NCI-H1092 treated with DMSO at 0.1 percent for 48 hours (cell line): Measurements from ENCODE around the gene LRMDA.

Source experiments
- DNase-seq: peaks from one replicate; lab custom pipeline; 2025; lab: John Stamatoyannopoulos, UW

Gene LRMDA

DNA sequence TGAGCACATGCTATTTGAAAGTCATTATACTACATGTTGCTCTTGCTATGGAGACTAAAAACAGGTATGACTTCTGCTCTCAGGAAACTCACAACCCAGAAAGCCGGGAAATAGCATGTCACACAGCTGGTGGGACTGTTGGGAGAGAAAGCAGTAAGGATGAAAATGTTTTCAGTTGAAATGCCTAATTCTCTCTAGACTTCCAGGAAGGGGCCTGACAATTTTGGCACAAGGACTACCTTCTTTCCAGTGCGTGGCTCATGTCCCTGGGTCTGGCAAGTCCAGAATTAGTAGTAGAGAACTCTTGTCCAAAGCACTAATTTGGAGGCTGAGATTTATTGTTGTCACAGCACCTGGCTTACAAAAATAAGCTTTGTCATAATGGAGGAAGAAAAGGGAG, 567.6 kb downstream of the LRMDA start:
- DNase-seq = no peak

DNA sequence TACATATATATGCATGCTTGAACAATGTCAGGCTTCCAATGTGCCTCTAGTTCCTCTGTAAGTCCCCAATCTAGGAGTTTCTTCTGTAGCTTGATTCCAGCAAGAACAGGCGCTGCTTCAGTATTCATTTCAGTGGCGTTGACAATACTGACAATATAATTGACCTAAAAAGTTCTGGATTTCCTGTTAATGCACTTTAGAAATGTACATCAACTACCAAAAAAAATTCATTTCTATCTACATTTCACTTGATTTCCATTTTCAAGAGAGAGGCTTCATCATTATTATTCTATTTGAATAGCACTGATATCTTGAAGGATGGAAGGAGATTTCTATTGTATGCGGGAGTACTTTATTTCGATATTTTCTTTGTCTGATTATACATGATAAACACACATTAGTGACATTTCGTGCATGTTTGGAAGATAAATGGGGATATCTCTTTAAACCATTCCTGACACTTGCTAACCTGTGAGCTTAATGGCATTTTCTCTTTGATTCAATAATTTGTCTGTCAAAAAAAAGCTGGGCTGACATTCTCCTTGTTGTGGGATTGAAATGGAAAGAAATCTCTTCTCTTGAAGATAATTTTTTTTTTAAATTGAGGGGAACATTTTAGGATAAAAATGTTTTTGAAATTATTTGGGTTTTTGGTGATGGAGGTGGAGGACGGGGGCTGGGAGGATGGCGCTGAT, 568.2 kb downstream of the LRMDA start:
- no peak for DNase-seq

DNA sequence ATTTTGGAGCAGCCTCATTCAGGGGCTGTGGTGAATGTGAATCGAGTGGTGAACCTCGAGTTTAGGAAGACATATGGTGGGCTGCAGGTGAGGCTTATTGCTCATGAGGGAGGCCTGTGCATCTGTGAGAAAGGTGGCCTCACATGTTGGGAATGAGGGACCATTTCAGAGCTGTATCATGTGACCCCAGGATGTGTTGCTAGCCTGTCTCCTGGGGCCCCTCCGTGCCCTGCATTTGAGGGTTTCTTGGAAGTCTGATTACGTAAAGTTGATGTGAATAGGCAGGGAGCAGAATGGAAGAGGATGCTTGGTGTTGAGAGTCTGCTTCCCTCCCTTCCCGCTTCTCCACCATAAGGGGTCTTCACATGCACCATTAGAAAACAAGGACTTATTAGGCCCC, 569.1 kb downstream of the LRMDA start:
- DNase-seq = no peak

DNA sequence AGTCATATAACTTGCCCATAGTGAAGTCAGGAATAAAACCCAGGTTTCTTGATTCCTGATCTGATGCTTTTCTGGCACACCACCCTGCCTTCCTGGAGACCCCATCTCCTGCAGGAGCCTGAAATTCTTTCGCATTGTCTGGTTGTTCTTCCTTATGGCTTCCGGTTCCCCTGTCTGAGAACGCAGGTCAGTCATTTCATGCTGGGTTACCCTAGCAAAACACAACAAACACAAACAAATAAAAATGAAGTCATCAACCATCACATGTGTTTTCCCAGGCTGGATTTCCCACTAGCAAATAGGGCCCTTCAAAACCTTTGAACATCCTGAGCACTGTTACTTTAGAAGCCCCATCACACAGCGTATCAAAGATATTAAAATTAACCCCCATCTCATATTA, 569.6 kb downstream of the LRMDA start:
- DNase-seq = no peak

DNA sequence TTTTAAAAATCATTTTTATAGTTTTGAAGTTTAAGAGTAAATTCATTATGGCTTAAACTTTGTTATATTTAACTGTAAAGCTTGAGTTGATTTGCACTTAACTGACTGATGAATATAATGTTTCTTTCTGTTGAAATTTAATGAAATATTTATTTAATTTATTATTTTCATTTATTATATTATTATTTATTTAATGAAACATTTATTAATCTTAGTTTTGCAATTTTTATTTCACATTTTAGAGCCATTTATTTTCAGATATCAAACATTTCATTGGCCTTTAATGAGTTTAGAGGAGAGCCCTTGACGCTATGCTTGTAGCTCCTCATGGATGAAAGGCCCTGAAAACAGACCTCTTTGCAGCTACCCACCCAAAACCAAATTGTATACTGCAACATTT, 570.0 kb downstream of the LRMDA start:
- no peak for DNase-seq

DNA sequence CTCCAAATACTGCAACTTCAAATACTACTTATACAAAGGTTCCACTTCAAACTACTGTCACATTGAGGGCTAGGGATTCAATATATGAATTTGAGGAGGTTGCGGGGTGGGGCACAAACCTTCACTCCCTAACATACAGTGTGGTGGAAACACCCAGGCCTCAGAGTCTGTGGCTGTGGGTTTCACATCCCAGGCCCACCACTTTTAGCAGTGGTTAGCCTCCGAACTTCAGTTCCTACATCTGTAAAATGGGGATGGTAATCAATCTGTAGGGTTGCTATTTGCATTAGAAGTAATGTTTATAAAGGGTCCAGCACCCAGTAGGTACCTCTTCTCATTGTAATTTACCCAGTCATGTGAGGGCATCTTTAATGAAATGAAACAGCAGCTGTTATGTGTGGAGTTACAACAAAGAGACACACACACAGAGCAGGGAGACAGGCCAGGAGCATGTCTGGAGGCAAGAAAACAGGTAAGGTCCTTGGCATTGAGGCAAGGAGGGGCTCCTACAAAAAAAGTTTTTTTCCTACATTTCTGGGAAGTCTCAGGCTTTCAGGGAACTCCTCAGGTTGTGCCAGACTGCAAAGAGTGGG, 570.9 kb downstream of the LRMDA start:
- DNase-seq = no peak

DNA sequence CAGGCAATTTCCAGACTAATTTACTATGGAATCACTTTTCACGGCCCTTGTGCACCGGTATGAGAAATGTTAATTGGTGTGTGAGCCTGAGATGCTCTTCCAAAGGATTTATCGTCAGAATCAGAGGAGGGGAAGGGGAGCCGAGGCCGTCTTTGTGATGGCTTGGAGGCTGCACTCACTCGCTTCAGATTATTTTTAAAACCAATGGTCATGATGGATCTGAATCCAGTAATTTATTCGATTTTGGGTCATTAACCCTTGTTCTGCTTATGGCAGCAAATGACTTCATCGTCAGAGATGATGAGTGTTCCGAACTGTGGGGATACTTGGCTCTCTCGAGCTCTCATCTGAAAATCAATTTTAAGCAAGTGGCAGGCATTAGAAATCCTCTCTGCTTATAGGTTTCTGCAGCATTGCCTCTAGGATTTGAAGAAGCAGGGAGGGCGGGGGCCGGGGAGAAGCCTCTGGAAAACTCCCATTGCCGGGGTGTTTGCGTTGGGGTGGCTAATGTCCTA, 576.3 kb downstream of the LRMDA start:
- no peak for DNase-seq

DNA sequence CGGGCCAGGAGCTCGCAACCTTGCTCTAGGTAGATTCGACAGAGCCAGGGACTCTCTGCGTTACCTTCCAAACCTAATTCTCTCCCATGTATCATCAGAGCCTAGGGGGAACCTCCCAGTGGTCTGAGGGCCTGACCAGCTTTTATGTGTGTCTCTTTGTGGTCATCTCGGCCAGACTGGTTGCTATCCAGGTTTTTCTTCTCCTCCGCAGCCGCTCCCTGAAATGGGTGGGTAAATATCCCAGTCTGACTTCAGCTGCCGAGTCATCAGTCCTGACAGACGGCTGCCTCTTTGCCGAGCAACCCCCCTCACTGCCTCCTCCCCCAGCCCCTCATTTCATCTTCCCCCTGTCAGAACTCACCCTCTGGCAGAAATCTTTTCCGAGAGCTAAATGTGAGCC, 578.1 kb downstream of the LRMDA start:
- DNase-seq = no peak

DNA sequence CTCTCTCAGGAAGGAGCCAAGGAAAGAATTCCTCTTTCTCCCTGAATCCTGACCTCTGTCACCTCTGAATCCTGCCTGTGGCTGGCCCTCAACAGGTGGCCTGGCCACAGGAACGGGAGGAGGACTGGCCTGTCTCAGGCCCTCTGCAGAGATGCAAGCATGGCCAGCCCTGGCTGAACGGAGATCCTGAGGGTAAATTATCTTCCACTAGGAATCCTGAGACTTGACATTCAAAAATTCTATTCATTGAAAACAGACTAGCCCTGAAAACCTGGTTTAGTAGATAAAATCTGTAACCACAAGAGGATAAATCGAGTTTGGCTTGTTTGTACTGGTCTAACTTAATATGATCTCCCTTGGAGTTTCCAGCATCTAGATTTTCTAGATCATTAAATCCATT, 579.3 kb downstream of the LRMDA start:
- DNase-seq = no peak

DNA sequence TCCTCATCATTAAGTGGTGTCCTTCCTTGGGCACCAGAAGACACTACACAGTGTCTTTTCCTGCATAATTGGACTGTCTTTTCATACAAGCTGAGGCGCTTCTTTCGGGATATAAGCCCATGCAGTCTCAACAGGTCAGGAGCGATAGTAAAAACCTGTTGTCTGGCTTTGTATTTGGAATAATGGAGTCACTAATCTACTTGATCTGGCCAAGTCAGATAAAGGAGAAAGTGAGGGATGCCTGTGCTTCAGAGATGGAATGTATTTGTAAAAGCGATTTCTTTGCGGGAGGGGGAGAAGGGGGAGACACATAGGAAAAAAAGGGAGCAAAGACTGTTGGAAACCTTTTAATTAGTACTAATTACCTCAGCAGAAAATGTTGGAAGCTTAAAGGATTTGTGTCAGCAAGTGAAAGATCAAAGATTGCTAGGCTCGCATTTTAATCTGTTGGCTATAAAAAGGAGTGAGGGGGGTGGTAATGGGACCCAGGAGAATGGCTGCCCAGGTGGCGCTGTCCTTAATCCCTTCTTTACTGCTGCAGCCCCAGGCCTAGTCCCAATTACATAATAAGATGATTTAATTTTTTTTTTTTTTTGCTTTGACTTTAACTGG, 581.4 kb downstream of the LRMDA start:
- no peak for DNase-seq

DNA sequence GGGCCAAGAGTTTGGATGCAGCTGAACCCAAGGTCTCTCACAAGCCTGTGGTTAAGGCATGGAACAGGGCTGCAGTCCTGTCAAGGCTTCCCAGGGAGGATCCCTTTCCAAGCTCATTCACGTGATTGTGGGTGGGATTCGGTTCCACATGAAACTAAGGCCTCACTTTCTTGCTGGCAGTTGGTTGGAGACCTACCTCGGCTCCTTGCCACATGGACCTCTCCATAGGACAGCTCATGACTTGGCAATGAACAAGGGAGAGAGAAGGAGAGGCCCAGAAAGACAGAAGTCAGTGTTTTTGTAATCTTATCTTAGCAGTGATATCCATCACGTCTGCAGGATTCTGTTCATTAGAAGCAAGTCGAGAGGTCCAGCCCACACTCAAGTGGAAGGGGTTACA, 583.8 kb downstream of the LRMDA start:
- DNase-seq = no peak

DNA sequence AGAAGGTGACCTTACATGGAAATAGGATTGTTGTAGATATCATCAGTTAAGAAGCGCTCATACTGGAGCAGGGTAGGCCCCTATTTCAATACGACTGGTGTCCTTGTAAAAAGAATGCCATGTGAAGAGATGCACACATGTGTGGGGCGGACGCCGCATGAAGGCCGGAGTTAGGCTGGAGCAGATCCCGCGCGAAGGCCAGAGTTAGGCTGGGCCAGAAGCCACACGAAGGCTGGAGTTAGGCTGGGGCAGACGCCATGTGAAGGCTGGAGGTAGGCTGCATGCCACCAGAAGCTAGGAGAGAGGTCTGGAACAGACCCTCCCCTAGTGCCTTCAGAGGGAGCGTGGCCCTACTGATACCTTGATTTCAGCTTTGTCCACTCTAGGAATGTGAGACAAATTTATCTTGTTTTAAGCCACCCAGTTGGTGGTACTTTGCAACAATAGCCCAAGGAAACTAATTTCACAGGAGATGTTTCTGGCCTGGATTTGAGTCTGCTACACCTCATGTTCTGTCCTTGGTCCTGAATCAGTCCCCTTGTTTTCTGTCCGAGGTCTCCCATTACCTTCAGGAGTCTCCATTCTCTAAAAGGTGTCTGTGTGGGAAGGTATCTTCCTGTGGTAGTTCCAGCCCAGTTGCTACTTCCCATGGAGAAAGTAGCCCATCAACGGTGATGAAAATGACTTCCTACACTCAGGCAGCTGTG, 585.8 kb downstream of the LRMDA start:
- no peak for DNase-seq

DNA sequence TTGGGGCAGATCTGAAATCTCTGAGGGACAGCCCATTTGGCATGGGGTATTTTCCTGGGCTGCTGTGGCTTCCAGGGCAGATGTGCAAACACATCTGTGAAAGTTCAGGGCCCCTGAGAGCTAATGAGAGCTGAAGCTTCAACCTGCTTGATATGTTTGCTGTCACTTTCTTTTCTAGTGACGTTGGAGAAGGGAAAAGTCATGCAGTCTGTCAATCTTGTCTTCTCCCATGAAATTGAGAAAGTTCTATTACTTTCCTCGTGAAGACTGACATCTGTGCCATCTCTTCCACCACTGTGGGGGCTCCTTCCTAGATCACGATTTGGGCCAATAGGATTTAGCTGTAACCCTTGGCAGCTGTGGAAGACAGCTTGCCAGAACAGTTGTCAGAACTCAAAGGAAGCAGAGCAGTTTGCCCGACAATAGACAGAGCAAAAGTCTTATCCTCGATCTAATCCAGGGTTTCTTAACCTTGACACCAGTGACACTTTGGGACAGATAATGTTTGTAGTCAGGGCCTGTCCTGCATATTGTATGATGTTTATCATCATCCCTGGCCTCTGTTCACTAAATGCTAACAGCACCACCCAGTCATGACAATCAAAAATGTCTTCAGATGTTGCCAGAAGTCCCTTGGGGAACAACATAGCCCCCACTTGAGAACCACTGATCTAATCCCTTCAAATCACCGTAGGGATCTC, 586.5 kb downstream of the LRMDA start:
- no peak for DNase-seq

DNA sequence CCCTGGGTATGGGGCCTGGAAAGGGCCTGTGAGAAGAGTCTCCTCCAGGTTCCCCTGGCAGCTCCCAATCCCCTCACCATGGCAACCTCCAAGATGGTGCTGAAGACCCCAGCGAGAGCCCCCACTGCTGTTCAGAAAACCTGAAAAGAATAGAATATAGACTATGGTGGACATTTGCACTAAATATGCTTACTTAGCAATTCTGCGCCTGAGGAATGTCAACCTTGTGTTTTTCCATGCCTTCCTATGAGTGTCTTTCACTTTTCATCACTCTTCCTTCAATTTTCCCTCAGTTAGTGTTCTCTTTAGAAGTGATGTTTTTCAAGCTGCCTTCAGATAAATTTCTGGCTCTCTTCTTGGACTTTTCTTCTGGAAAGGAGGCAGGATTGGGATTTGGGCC, 589.2 kb downstream of the LRMDA start:
- no peak for DNase-seq

DNA sequence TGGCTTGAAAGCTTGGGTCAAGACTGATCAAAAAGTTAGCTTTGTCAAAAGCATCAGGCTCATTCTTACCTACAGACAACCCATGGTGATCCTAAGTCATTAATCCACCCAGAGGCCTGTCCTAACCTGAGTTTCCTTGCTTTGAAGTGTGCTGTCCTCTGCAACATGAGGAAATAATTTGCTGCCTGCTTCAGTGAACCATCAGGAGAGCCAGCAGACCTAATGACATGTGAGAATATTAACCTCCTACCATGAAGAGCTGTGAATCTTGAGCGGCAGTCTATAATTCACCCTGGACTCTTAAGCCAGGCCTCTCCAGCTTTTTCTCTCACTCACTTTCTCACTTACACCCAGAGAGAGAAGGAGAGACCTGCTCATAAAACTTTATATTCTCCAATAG, 590.0 kb downstream of the LRMDA start:
- DNase-seq = no peak

DNA sequence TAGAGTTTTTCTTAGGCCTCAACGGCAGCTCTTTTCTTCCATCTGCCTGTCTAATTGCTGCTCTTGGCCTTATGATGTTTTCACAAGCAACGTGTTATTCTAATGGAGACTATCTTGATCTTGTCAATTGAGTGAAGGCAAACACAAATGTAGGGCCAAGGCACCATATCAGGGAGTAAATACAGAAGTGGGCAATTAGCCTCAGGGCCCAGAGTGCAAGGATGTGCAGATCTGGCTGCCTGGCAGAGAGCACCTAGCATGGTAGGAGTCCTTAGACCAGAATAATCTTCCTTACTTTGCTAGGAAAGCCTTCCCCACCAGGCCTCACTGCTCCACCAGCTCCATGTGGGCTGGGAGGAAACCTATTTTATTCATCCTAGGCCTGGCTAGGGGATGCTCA, 590.9 kb downstream of the LRMDA start:
- DNase-seq = no peak

DNA sequence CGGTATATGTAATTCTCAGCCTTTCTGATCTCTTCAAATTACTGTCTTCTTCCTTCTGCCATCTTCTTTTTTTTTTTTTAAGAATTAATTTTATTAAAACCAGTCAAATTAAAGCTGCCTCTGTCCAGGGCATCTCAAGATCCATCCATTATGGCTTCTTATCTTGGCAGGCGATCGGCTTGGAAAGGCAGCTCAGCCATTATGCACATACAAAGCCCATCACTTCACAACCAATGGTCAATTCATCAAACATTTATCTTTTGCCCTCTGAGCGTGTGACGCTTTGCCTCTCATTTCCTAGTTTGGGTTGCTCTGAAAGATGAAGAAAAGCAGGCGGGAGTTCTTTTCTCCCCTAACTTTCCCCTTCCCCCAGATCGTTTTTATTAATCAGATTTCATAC, 591.6 kb downstream of the LRMDA start:
- DNase-seq = no peak

DNA sequence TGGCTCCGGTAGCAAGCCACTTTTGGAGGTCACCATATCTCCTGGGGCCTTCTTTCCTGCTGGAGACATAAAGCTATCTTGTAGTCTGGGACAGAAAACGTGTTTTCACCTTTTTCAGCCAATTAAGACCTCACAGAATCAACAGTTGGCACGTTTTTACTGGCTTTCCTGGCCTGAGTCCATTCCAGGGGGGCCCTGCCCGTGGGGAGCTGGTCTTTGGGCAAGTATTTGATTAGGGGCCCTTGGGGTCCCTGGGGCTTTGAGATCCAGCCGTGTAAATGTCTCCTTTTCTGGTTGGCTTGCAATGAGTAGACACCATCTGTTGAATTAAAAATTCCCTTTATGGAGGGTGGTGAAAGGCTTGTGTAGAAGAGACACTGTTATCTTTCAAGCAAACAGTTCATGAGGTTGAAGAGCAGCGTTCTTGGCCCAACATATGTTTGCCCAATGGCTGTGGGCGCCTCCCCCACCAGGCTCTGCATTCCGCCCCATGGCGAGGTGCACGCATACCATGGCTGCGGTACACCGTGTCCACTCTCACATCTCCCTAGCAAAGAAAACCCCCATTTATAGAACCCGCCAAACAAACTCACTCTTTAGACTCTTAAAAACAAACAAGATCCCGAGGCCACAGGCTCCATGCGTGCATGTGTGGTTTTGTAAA, 593.2 kb downstream of the LRMDA start:
- DNase-seq = no peak

DNA sequence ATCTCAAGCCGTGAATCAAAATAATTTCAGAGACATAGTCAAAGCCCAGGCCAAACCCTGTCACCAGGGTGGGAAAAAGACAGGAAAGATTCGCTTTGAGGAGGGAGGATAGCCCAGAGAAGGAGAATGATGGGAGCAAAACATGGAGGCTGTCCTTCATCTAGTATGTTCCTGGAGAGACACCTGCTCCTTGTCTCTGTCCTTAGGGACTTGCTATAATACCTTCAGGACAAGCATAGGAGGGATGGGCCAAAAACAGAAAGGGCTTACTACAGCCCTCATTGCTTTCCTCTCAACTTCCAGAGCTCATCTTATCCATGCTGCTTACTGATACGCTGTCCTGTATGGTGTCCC, 593.7 kb downstream of the LRMDA start:
- no peak for DNase-seq

DNA sequence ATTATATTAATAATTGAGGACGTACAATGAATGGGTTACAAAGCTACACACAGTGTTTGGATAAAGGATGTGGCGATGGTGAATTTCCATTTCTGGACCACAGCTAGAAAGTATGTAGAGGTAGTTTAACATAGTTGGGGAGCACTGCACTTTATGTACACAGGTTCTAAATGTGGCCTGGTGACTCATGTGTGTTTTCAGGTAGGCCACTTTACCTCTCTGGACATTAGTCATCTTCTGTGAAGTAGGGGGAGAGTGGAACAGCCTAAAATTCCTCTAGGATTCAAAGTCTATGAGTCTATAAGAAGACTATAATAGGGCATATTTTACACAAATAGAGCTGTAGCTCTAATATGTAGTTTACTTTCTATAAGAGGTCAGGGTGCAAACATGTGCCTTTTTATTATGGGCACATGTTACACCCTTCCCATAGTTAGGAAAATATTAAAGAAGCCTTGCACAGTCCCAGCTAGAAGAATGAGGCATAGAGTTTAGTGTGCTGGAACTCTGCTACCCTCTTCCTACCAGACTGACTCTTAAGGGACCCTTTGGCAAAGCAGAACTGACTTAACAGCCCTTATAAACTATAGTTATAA, 594.9 kb downstream of the LRMDA start:
- no peak for DNase-seq

DNA sequence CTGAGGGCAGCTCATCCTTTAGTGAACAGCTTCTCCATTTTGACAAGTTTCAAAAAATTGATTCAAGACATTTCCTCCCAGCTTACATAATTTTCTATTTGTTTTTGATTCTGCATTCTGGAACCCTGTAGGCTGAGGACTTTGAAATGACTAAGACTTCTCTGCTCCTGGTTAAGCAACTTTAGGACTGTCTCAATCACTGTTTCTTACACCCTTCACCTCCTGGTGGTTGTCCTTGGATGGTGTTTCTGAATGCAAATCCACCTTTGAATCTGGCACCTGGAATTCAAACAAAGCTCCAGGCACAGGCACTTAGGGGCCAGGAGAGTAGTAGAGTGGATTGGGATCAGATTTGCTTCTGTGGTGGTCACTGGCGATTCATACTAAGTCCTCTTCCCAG, 595.5 kb downstream of the LRMDA start:
- DNase-seq = no peak

DNA sequence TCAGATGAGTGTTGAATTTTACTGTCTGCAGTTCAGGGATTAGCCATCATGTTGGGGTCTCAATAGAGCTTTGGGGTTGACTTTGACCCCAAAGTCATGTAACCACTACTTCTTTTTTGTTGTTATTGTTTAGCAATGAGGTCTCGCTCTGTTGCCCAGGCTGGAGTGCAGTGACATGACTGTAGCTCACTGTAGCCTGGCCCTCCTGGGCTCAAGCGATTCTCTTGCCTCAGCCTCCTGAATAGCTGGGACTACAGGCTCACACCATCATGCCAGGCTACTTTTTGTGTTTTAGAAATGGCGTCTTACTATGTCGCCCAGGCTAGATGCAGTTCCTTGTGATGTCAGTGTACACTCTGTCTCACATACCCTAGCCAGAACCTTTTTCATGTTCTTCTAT, 598.4 kb downstream of the LRMDA start:
- no peak for DNase-seq
